Measurements from ENCODE around the gene FARP1. TPM values are rescaled to one million over a fixed set of nuclear protein-coding genes. Genes with fewer than 3 reads are reported as not detected.

FARP1 gene
- total and polyA plus RNA-seq, 10 of the 15 experiments (the other 5 are each of a cell fraction or from before 2014, with no cell fraction given), result 0.17 to 6.9 (median 0.68) TPM

DNA sequence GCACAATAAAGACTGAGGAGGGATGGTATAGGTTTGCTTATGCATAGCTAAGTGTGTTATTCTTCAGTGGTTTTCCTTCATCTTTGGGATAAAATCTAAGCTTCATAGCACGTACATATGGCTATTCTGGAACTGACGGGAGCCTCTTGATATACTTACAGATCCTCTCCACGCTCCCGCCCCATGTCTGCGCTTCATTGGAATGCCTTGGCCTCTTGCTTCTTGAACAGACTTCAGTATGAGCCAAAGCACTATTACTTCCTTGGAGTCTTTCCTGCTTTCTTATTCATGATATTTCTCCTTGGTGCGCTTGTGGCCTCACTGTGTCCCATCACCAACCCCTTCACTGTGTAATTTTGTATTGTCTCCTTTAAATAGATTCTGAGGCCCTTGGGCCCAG is 145.3 kb downstream of the FARP1 start:
- BruUV-seq (replicated peaks), result no TSS peak
- Histone ChIP-seq H3K27ac (ENCODE audit: control insufficient read depth, insufficient read depth) (no peak overlapping the region), H4K20me1 (ENCODE audit: control insufficient read depth, insufficient read depth) (no peaks in the 10 kb centered on the region), H3K36me3 (ENCODE audit: control insufficient read depth in 2 of 2, insufficient read depth in 2 of 2, low read length in 1 of 2) (no peaks in the 10 kb centered on the region), H3K9me3 (replicated peaks; ENCODE audit: control insufficient read depth, insufficient read depth, low read length) (no peaks in the 10 kb centered on the region), H3K4me2 (ENCODE audit: control insufficient read depth, insufficient read depth) (no peak overlapping the region), H3K4me3 (no peak overlapping the region), H3K4me1 (ENCODE audit: control insufficient read depth, insufficient read depth, low read length) (no peaks in the 10 kb centered on the region), H3K27me3 (replicated peaks in 1 of 2; ENCODE audit: control insufficient read depth in 2 of 2, insufficient read depth in 2 of 2, low read length in 1 of 2) (no peaks in the 10 kb centered on the region), H3K79me2 (ENCODE audit: control insufficient read depth, insufficient read depth, low read length) (no peaks in the 10 kb centered on the region), H2AFZ (ENCODE audit: control insufficient read depth, low read depth, low read length) (no peak overlapping the region), H3K9ac (ENCODE audit: control insufficient read depth, insufficient read depth, low read length) (no peak overlapping the region)
- POLR2A ChIA-PET, result interaction anchor here (0.7 kb wide), 1 partner anchor 16 kb away, joined by 3 read pairs; no protein-coding TSS in a partner anchor
- CTCF ChIA-PET, result no interaction called here
- DNase-seq (ENCODE audit: low read depth, low spot score) (no peak), ATAC-seq (no peak), FAIRE-seq (no peak)
- in situ Hi-C loops (cut with MboI), result no loop called here
- RAD21 ChIA-PET (ENCODE audit: unreplicated experiment), result no interaction called here
- intact Hi-C loops (cut with micrococcal nuclease; ENCODE audit: unreplicated experiment), result no loop called here
- SMC1A ChIA-PET (ENCODE audit: uncharacterized antibody, unreplicated experiment), result no interaction called here
- TF ChIP-seq TCF3 (IDR thresholded peaks at IDR 0.05; ENCODE audit: borderline replicate concordance, insufficient read depth, low read depth, low read length) (no peak), ZNF384 (IDR thresholded peaks at IDR 0.05; ENCODE audit: borderline replicate concordance, low read depth, low read length) (no peak), TCF7 (IDR thresholded peaks at IDR 0.05; ENCODE audit: borderline replicate concordance) (no peak)
- TF ChIP-seq, protein P1, sequence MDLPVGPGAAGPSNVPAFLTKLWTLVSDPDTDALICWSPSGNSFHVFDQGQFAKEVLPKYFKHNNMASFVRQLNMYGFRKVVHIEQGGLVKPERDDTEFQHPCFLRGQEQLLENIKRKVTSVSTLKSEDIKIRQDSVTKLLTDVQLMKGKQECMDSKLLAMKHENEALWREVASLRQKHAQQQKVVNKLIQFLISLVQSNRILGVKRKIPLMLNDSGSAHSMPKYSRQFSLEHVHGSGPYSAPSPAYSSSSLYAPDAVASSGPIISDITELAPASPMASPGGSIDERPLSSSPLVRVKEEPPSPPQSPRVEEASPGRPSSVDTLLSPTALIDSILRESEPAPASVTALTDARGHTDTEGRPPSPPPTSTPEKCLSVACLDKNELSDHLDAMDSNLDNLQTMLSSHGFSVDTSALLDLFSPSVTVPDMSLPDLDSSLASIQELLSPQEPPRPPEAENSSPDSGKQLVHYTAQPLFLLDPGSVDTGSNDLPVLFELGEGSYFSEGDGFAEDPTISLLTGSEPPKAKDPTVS (IDR thresholded peaks at IDR 0.05; ENCODE audit: low read depth, low read length), result no peak
- WGBS (ENCODE audit: insufficient coverage, insufficient replicate concordance, low lambda C conversion rate, missing lambda C conversion rate), result 60% methylated on average over 6 of the region's 6 CpGs

DNA sequence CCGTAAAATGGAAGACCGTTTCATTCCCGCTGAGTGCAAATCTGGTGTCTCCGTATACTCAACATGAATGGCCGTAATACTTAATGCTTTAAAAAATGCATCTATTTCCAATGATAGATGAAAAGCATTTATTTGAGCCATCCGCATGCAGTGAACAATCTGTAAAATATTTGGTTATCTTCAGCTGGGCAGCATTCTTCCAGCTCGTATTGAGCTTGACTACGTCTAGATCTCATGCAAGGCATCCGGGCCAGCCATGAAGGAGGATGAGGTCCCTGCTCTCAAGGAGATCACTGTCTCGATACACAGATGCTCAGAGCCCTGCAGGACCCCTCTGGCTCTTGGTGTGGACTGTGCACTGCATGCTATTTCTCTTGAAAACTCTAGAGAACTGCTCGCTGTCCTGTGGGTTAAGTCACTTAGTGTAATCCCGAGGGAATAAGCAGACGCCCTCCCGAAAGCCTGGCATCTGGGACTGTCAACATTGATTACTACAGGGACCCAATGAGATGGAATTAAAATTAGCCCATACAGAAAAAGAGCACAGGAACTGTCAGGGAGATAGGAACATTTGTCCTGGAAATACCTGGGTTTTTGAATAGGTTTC is 146.5 kb downstream of the FARP1 start:
- POLR2A ChIA-PET, result no interaction called here
- RAD21 ChIA-PET (ENCODE audit: unreplicated experiment), result no interaction called here
- H3K4me1 ChIP-seq (ENCODE audit: control insufficient read depth, insufficient read depth, low read length), result no peaks in the 10 kb centered on the region
- H3K79me2 ChIP-seq (ENCODE audit: control insufficient read depth, insufficient read depth, low read length), result no peaks in the 10 kb centered on the region
- no peak for DNase-seq (ENCODE audit: low read depth, low spot score)
- WGBS (ENCODE audit: insufficient coverage, insufficient replicate concordance, low lambda C conversion rate, missing lambda C conversion rate), result 48% methylated on average over 14 of the region's 14 CpGs
- FAIRE-seq, result no peak
- H3K4me3 ChIP-seq, result no peak overlapping the region
- no peaks in the 10 kb centered on the region for H3K9me3 ChIP-seq (replicated peaks; ENCODE audit: control insufficient read depth, insufficient read depth, low read length)
- no peaks in the 10 kb centered on the region for H3K36me3 ChIP-seq (ENCODE audit: control insufficient read depth in 2 of 2, insufficient read depth in 2 of 2, low read length in 1 of 2)
- intact Hi-C loops (cut with micrococcal nuclease; ENCODE audit: unreplicated experiment), result no loop called here
- no peak overlapping the region for H3K9ac ChIP-seq (ENCODE audit: control insufficient read depth, insufficient read depth, low read length)
- TF ChIP-seq ZNF384 (IDR thresholded peaks at IDR 0.05; ENCODE audit: borderline replicate concordance, low read depth, low read length) (no peak), NFYA (IDR thresholded peaks at IDR 0.05; ENCODE audit: borderline replicate concordance, low read depth, low read length) (no peak), RELA (IDR thresholded peaks at IDR 0.05; ENCODE audit: borderline replicate concordance, partially characterized antibody) (no peak), RAD21 (IDR thresholded peaks at IDR 0.05; ENCODE audit: insufficient read depth, low read depth, low read length) (no peak), NFIC (IDR thresholded peaks at IDR 0.05; ENCODE audit: low read depth, low read length) (no peak), TCF7 (IDR thresholded peaks at IDR 0.05; ENCODE audit: borderline replicate concordance) (no peak), SMARCA5 (IDR thresholded peaks at IDR 0.05) (no peak), FOXM1 (IDR thresholded peaks at IDR 0.05; ENCODE audit: low read depth, low read length) (no peak), FOXK2 (IDR thresholded peaks at IDR 0.05) (no peak)
- H4K20me1 ChIP-seq (ENCODE audit: control insufficient read depth, insufficient read depth), result no peaks in the 10 kb centered on the region
- BruUV-seq (replicated peaks), result no TSS peak
- SMC1A ChIA-PET (ENCODE audit: uncharacterized antibody, unreplicated experiment), result no interaction called here
- H3K27me3 ChIP-seq (replicated peaks in 1 of 2; ENCODE audit: control insufficient read depth in 2 of 2, insufficient read depth in 2 of 2, low read length in 1 of 2), result no peaks in the 10 kb centered on the region
- no peak overlapping the region for H3K4me2 ChIP-seq (ENCODE audit: control insufficient read depth, insufficient read depth)
- in situ Hi-C loops (cut with MboI), result no loop called here
- CTCF ChIA-PET, result no interaction called here
- no peak for ATAC-seq
- H2AFZ ChIP-seq (ENCODE audit: control insufficient read depth, low read depth, low read length), result no peak overlapping the region
- no peak overlapping the region for H3K27ac ChIP-seq (ENCODE audit: control insufficient read depth, insufficient read depth)
